ENCODE results near the gene DMPK.

The DMPK gene

DNA sequence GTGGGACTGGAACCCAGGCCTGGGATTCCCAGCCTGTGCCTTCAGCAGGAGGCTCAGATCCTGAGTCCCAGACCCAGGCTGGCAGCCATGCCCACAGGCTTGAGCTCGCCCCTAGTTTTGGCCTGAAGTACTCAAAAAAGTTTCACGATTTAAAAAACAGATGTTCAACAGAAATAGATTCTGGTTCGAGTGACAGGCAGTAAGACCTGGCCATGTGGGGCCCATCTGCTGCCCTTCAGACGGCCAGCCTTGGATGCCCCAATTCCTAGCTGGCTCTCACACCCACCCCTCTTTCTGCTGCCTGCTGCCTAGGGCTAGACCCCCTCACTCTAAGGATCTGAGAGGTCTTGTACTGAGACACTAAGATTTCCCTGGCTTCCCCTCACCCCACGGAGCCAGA is 2.8 kb upstream of the DMPK start:
- DNase-seq (ENCODE audit: low read depth) = no peak

DNA sequence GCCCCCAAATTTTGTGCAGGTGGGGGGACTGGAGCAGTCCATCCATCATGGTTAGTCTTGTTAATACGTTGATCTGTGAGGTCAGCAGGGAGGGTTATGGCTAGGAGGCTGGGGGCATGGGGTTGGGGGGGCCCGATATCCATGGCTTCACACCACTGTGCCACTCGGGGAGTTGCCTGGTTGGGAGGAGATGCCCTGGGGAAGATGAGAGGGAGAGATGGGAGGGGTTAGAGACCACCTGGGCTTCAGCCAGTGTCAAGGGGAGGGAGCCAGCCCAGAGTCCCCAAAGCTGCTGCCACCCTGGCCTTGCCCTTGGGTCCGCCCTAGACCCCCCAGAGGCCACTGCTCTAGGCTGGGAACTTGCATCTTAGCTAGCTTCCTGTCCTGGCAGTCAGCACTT is 1.8 kb upstream of the DMPK start:
- DNase-seq (ENCODE audit: low read depth) = no peak

DNA sequence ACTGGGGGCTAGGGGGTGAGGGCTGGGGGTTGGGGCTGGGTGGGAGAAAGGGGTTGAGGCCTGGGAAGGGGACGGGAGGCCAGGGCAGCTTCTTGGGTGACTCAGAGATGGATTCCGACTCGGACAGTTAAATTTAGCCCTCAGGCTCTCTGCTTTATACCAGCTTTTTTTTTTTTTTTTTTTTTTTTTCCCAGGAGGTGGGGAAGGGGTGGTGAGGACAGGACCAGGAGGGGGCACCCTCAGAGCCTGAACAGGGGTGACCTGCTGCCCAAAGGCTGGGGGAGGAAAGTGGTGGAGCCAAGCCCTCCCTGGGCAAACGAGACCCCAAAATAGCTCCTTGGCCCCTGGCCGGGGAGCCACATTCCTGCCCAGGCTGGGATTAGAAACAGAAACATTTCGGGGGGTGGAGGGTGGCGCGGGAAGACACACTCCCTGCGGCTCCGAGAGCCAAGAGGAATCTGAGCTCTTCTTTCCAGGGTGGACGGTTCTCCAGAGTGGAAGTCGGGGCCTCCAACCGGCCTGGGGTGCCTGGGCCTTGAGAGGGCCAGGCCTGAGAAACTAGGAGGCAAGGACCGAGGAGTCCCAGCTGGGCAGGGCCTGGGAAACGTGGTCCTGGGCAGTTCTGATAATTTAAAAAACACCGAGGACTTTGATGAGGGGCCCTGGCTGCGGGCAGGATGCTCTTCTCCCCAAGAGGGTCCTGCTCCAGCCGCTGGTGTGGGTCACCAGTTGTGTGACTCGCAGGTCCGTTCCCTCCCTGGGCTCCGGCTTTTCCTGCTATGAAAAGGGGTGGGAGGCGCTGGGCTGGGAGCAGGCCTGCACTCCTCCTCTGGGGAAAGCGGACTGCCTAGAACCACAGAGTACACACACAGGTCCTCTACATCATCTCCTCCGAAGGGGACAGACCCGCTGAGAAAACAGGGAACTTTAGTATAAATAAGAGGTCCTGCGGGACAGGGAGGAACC is 813 bp upstream of the DMPK start:
- DNase-seq (ENCODE audit: low read depth) = no peak

DNA sequence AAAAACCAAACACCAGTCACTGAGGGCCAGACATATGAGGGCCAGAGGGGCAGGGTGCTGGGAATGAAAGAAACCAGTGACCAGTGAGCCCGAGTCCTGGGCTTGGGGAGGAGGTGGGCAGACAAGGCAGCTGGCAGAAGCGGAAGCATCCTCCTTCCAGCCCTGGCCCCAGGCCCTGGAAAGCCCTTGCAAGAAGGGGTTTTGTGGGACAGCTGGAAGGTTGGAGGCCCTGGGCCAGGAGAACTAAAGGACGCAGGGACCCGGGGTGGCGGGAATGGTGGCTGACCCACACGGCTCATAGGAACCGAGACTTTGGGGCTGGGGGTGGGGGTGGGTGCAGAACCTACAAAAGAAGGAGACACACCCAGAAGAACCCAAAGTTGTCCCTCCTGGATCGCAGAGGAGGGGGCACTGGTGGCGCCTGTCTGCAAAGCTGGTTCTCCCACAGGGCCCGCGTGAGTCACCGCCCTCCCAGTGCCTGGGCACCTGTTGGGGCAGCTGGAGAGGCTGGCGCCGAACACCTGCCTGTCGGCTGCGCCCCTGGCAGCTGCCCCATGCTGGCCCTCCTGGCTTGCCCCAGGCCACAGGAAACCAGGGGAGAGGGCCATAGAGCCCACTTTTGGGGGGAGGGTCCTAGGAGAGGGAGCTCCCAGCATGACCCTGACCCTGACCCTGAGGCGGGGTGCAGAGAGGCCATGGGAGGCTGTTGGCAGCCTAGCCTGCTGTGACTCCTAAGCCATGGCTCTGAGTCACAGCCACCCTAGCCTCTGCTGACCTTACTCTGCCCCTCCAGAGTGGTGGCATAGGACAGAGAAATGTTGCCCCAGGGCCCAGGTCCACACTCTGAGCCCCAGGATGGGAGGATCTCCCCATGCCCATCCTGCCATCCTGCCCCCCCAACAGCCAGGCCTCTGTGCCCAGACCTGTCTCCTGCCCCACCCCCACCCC is 802 bp downstream of the DMPK start:
- DNase-seq (ENCODE audit: low read depth) = no peak

DNA sequence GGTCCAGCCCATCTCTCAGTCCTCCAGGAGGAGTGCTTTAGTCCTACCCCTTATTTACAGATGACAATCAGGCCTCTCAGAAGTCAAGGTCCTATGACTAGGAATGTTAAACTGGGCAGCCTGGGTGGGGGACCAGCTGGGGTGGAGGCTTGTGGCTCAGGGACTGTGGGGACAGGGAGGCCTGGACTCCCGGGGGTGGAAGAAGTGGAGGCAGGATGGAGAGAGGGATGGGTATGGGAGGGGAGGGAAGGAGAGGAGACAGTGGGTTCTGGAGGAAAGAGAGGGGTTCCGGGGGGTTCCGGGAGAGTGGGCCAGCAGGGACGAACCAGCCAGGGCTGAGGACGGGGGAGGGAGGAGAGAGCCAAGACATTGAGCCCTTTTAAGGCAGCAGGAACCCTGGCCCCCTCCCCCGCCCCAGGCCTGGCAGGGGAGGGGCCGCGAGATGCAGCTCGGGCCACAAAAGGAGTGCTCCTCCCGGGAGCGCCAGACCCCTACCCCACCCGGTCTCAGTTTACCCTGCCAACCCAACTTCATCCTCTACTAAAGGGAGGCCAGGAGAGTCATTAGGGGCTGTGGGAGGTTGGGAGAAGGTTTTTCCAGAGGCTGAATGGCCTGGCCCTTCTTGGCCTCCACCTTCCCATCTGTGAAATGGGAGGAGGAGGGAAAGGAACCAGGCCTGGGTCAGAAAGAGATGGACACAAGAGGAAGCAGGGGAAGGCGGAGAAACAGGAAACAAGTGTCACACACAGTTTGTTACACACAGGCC is 1.7 kb downstream of the DMPK start:
- DNase-seq (ENCODE audit: low read depth) = no peak

DNA sequence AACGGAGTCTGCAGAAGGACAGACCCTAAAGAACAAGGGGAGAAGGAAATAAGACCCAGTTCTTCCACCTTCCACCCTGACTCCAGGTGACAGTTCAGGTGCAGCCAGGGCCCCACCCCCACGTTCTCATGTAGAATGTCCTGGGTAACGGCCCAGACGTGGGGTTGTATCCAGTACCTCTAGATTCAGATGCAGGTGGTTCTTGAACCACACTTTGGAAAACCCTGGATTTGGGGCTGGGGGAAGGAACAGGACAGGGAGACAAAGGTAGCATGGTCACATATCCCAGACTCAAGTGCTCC is 2.2 kb downstream of the DMPK start:
- no peak for DNase-seq (ENCODE audit: low read depth)

DNA sequence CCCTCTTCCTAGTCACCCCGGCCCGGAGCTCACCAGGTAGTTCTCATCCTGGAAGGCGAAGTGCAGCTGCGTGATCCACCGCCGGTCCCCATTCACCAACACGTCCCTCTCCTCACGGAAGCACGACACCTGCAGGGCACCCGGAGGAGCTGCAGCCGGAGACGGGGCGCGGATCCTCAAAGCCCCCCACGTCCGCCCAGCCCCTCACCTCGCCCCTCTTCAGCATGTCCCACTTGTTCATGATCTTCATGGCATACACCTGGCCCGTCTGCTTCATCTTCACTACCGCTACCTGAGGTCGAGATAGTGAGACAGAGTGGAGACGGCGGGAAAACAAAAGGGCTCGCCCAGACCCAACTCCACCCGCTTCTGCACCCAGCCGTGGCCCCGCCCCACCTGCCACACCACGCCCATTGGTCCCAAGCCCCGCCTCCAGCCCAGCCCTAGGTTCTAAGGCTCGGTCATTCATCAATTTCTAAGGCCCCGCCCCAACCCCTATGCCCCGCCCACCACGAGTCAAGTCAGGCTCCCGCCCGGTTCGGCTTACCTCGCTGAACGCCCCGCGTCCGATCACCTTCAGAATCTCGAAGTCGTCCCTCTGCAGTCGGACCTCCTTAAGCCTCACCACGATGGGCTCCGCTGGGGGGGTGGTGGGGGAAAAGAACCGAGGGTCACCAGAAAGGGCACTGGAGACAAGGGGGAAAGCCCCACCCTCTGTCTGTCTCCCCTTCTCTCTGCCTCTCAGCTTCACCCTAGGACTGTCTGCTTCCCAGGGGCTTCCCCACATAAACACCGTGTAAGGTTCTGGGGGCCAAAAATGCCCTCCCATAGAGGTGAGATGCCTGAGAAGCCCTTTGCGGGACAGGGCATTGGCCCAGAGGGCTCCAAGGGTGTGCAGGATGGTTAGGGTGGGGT is 2.8 kb downstream of the DMPK start:
- DNase-seq (ENCODE audit: low read depth) = peak; percentile 74

DNA sequence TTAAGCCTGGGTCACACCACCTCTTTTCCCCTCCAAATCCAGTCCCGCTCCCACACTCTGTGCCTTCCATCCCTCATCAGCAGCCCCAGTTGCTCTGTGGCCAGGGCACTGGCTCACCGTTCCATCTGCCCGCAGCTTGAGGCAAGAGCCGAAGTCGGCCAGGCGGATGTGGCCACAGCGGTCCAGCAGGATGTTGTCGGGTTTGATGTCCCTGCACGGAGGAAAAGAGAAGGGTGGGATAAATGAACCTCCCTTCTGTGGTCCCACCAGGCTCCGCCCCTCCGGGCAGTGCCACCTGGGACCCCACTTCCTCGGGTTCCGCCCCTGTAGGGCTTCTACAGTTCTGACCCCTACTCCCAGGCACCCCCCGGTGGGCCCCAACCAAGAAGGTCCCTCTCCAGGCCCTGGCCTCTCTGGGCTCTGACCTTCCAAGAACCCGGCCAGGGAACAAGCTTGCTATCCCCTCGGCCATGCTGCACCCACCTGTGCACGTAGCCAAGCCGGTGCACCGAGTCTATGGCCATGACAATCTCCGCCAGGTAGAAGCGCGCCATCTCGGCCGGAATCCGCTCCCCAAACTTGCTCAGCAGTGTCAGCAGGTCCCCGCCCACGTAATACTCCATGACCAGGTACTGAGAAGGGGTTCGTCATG is 4.2 kb downstream of the DMPK start:
- no peak for DNase-seq (ENCODE audit: low read depth)

DNA sequence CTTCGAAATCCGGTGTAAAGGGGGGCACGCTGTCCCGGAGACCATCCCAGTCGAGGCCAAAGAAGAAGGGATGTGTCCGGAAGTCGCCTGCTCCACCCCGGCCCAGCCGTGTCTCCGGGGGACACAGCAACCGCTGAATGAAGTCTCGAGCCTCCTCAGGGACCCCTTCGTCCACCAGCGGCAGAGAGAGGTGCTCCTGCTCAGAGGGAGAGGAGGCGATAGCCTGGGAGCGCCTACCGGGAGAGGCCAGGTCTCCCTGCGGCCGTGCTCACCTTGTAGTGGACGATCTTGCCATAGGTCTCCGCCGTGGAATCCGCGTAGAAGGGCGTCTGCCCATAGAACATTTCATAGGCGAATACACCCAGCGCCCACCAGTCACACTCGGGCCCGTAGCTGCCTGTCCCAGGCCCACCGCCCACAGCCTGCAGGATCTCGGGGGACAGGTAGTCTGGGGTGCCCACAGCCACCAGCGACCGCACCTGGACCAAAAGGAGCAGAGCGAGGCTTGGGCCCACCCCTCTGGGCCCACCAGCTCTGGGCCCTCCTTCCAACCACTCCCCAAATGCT is 4.8 kb downstream of the DMPK start:
- DNase-seq (ENCODE audit: low read depth) = no peak

DNA sequence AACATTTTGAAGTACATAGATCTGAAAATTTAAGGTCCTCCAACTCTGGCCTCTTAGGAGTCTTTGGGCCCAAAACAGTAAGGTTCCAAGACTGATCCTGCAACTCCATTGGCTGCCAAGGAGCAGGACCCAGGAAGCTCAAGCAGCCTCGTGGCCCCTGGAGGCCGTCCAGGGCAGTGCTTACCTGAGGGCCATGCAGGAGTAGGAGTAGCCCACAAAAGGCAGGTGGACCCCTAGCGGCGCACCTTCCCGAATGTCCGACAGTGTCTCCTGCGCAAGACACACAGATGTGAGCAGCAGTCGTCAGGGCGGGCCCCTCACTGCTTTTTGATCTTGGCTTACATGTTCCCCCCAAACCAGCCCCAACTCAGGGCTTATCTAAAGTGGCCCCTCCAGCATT is 7.5 kb downstream of the DMPK start:
- DNase-seq (ENCODE audit: low read depth) = no peak

DNA sequence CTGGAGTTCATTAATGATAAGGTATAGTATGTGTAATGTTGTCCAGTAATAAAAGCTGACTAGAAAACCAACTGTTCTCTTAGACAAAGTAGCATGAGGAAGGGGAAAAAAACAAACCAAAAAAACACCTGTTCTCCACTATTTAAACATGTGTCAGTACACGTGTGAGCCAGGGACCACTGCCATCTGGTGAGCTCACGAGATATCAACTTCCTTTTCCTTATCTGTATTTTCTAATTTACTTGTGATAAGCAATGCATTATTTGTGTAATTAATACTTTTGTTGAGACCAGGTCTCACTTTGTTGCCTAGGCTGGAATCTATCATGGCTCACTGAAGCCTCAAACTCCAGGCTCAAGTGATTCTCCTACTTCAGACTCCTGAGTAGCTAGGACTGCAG is 8.9 kb downstream of the DMPK start:
- no peak for DNase-seq (ENCODE audit: low read depth)

DNA sequence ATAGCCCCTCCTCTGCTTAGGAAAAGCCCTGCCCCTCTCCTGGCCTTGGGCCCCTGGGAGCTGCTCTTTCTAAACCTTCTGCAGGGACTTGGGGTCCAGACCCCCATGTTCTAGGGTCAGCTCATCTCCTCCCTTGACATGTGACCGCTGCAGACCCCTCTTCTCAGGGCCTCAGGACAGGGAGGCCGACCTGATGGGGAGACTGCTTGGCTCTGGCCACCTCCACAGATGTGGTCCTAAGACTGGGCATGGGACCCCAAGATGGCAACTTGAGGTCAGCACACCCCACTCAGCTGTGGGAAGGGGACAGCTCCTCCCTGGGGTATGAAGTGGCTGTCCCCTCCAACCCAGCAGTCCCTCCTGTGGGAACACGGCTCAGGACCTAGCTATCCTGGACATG is 9.4 kb downstream of the DMPK start:
- DNase-seq (ENCODE audit: low read depth) = no peak

DNA sequence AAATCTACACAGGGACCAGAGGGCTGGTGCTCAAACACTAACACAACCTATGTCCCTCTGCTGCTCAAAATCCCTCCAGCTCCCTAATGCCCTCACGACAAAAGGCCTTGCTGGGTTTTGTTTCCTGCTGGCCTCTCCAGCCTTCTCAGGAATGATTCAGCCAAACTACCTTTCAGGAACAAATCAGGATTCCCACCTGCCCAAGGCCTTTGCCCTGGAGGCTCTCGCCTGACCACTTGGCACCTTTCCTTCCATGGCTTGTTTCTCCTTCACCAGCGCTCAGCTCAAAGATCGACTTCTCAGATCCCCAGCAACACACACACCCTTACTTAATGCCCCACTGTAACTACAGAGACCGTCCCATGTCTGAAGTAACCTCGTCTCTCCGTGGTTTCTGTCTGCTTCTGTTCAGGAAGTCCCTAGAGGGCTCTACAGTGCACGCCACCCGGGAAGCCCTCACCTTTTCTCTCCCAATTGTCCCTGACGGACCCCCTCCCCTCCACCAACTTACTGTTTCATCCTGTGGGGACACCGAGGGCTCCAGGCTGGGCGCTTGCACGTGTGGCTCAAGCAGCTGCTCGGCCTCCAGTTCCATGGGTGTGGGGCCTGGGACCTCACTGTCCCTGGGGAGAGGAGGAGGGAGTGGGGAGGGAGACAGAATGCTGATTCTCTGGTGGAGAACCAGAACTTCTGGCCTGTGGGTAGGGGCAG is 10.0 kb downstream of the DMPK start:
- no peak for DNase-seq (ENCODE audit: low read depth)

DNA sequence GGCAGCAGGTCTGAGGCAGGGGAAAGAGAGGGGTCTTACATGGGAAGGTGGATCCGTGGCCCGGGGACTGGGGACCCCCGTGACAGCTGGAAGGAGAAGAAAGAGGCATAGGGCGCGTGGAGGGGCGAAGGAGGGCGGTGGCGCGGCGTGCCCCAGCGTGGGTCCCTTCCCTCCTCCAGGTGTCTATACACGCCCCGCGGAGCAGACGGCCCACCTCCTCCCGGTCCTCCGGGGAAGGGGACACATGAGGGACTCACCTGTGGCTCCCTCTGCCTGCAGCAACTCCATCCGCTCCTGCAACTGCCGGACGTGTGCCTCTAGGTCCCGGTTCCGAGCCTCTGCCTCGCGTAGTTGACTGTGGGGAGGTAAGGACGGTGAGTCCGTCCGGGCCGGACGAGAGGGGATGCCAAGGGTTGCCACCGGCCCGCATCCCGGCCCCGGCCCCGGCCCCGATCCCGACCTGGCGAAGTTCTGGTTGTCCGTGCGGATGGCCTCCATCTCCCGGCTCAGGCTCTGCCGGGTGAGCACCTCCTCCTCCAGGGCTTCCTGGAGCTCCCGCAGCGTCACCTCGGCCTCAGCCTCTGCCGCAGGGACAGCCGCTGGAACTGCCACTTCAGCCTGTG is 10.9 kb downstream of the DMPK start:
- no peak for DNase-seq (ENCODE audit: low read depth)

DNA sequence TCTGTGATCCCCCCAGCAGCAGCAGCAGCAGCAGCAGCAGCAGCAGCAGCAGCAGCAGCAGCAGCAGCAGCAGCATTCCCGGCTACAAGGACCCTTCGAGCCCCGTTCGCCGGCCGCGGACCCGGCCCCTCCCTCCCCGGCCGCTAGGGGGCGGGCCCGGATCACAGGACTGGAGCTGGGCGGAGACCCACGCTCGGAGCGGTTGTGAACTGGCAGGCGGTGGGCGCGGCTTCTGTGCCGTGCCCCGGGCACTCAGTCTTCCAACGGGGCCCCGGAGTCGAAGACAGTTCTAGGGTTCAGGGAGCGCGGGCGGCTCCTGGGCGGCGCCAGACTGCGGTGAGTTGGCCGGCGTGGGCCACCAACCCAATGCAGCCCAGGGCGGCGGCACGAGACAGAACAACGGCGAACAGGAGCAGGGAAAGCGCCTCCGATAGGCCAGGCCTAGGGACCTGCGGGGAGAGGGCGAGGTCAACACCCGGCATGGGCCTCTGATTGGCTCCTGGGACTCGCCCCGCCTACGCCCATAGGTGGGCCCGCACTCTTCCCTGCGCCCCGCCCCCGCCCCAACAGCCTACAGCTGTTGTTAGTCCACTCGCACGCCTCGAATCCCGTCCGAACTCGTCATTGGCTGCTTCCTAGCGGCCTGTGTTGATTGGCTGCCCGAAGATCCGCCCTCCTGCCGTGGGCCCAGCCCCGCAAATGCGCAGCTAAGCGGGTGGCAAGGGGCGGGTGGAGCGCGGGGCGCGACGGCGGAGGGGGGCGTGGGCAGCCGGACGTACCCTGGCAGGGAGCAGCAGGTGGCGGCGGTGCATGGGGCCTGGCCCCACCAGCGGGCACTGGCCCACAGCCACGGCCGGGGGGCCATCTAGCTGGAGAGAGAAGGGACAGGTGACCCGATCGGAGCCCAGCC is 11.8 kb downstream of the DMPK start:
- peak; percentile 83 for DNase-seq (ENCODE audit: low read depth)

DNA sequence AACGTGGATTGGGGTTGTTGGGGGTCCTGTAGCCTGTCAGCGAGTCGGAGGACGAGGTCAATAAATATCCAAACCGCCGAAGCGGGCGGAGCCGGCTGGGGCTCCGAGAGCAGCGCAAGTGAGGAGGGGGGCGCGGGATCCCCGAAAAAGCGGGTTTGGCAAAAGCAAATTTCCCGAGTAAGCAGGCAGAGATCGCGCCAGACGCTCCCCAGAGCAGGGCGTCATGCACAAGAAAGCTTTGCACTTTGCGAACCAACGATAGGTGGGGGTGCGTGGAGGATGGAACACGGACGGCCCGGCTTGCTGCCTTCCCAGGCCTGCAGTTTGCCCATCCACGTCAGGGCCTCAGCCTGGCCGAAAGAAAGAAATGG is 12.5 kb downstream of the DMPK start:
- DNase-seq (ENCODE audit: low read depth) = no peak

DNA sequence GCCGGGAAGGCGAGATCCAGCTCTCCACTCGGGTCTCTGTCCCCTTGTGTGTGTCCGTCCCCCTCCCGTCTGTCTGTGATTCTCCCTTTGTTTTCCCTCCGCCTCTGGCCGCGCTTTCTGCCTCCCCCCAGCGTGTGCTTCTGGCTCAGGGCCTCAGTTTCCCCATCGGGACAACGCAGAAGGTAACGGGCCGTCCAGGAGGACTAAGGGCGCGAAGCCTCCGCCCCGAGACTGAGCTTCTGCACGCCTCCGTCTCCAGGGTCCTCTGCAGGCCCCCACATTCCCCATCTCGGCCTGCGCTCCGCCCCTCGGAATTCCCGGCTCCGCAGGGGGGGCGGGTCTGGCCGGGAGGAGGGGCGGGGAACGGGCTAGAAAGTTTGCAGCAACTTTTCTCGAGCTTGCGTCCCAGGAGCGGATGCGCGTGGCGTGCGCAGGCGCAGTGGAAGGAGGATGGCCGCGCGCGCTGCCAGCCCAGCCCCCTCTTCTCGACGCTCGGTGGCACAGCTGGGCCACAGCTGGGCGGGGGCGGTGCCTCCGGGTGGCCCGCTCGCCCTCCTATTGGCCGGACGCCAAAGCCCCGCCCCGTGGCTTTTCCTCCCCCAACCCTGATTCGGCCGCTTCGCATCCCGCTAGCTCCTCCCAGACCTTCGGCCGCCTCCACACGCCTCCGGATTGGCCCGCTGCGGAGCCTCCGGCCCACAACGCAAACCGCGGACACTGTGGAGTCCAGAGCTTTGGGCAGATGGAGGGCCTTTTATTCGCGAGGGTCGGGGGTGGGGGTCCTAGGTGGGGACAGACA is 13.1 kb downstream of the DMPK start, which contains the start of gene SIX5:
SIX5 (minus strand) TSS at position 269 of the 799 bp plus-strand sequence. CDS start 408 bp downstream, outside the sequence.
- DNase-seq (ENCODE audit: low read depth) = peak; percentile 73

Data from stimulated activated CD8-positive, alpha-beta memory T cell treated with anti-CD3 and anti-CD28 coated beads, Interleukin-15, amount 100 ng/mL, for 24 hours (primary cell).